ENCODE measurements around the gene NECAP2.

DNA sequence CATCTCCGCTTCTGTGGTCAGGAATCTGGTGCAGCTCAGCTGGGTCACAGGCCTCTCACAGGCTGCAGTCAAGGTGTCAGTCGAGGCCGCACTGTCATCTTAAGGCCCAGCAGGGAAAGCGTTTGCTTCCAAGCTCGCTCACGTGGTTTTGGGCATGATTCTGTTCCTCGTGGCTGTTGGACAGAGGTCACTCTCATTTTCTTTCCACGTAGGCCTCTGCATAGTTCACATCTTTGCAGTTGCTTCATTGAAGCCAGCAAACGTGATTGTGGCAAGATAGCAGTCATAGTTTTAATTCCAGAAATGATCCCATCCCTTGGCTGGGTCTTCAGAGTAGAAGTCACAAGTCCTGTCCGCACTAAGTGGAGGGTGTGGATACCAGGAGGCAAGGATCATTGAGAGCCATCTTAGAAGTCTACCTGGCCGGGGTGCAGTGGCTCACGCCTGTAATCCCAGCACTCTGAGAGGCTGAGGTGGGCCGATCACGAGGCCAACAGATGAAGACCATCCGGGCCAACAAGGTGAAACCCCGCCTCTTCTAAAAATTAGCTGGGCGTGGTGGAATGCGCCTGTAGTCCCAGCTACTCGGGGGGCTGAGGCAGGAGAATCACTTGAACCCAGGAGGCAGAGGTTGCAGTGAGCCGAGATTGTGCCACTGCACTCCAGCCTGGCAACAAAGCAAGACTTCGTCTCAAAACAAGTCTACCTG, 24.5 kb downstream of the NECAP2 start:
- TF ChIP-seq, protein P1, sequence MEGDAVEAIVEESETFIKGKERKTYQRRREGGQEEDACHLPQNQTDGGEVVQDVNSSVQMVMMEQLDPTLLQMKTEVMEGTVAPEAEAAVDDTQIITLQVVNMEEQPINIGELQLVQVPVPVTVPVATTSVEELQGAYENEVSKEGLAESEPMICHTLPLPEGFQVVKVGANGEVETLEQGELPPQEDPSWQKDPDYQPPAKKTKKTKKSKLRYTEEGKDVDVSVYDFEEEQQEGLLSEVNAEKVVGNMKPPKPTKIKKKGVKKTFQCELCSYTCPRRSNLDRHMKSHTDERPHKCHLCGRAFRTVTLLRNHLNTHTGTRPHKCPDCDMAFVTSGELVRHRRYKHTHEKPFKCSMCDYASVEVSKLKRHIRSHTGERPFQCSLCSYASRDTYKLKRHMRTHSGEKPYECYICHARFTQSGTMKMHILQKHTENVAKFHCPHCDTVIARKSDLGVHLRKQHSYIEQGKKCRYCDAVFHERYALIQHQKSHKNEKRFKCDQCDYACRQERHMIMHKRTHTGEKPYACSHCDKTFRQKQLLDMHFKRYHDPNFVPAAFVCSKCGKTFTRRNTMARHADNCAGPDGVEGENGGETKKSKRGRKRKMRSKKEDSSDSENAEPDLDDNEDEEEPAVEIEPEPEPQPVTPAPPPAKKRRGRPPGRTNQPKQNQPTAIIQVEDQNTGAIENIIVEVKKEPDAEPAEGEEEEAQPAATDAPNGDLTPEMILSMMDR (IDR thresholded peaks at IDR 0.05; ENCODE audit: low read depth, low read length, missing input control): no peak
- no peak for TF ChIP-seq JUND (IDR thresholded peaks at IDR 0.05)
- TF ChIP-seq ZBTB33 (IDR thresholded peaks at IDR 0.05): no peak
- no peak for TF ChIP-seq REST (IDR thresholded peaks at IDR 0.05)
